ENCODE measurements around the gene CHRND.

The CHRND gene

GRCh38 chr2:232525791-232526371, at the start of gene CHRND:
Gene CHRND (plus strand): TSS chr2:232526160. CDS start chr2:232526216, 56 bp downstream.
- DNase-seq (ENCODE audit: low read depth): no peak

GRCh38 chr2:232476791-232477190, 49.2 kb upstream of the CHRND start:
- DNase-seq (ENCODE audit: low read depth): no peak

GRCh38 chr2:232477751-232478510, 48.0 kb upstream of the CHRND start:
- no peak for DNase-seq (ENCODE audit: low read depth)

DNA sequence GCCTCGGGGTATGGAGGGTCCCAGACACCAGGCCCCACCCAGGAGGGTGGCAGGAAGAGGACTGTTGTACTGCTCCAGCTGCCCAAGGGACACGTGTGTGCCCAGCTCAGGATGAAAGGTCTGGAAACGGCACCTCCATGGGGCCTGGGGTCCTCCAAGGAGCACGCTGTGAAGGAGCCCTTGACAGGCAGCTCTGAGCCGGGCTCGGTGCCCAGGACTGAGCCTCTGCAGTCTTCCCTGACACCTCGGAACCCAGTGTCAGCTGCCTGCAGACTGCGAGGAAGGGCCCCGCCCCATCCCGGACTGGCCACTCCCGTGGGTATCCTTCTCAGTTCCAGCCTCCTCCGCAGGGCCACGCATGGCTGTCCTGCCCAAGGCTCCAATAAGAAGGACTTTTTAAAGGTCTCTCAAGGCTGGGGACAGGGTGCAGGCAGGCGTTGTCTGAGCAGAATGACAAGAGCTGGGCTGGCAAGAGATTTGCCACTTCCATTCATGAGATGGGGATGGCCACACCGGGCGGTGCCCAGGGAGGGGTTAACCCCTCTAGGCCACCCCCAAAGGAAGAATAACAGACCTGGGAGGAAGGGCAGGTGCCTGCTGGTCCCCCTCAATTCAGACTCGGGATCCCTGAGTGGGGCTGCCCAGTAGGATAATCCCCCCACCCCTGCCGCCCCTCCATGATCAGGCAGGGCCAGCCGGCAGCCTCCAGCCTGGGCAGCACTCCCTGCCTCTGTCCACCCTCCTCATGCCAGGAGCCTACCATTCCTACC, 47.2 kb upstream of the CHRND start:
- no peak for DNase-seq (ENCODE audit: low read depth)

- no peak for DNase-seq (ENCODE audit: low read depth)
Measured at GRCh38 chr2:232479341-232480200, 46.4 kb upstream of the CHRND start.

DNA sequence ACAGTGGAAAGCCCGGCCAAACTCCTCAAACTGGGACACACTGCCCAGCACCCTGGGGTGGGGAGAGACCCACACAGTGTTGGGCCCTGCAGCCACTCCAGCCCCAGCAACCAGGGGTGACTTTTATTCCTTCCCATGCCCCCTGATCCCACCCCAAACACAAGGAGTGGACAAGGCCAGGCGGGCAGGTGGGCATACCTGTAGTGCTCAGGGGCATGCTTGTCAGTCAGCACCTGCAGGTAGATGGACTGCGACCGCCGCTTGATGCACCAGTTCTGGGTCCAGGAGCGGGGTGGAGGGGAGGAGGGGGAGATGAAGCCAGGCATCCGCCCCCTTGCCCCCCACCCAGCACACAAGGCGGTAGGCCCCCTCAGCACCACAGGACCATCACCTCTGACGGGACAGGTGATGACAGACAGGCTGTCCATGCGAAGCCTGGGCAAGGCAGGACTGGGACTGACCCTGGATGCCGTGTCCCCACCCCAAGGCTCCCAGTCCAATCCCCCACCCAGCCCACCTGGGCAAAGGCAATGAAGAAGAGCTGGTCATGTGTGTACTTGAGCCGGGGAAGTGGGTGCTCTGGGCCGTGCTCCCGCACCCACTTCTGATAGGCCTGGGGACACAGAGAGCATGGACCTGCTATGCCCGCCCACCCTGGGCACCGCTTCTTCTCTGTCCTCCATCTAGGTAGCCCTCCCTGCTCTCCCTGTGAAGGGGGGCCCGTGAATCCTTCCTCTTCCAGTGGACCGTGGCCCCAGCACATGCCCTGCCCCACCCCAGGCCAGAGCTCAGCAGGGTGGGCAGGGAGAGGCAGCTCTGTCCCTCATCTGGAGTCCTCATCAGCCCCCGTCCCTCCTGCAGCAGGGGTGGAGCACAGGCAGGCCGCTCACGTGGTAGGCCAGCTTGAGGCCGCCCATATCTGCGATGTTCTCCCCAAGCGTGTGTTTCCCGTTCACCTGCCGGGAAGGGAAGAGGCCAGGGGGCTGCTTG, 45.5 kb upstream of the CHRND start:
- DNase-seq (ENCODE audit: low read depth): no peak

- no peak for DNase-seq (ENCODE audit: low read depth)
Measured at GRCh38 chr2:232481322-232482140, 44.4 kb upstream of the CHRND start.

GRCh38 chr2:232482301-232483238, 43.4 kb upstream of the CHRND start:
- DNase-seq (ENCODE audit: low read depth): no peak

DNA sequence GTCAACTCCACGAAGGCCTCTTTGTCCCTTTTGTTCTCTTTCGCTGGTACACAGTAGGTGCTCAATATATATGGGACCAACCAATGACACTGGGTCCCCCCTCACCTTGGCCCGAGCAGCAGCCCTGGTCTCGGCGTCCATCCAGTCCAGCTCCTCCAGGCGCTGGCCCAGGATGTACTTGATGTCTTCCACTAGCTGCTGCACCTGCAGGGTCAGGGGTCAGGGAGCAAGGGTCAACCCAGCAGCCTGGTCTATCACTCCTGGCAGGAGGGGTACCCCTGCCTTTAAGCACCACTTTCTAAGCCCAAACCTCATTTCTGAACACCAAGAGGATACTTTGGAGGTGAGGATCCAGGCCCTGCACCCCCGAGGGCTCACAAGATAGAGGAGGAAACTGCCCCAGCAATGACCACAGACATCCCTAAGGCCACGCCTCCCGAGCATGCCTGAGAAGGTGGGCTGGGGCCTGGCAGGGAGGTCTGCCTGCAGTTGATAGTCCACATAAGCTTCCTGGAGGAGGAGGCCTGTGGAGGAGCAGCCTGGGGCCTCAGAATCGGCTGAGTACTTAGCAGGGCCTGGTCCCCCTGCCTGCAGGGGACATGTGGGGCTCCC, 42.5 kb upstream of the CHRND start:
- no peak for DNase-seq (ENCODE audit: low read depth)

- DNase-seq (ENCODE audit: low read depth): no peak
Measured at GRCh38 chr2:232483923-232484627, 41.9 kb upstream of the CHRND start.

- DNase-seq (ENCODE audit: low read depth): no peak
Measured at GRCh38 chr2:232484628-232485347, 41.2 kb upstream of the CHRND start.

GRCh38 chr2:232485348-232485756, 40.6 kb upstream of the CHRND start:
- no peak for DNase-seq (ENCODE audit: low read depth)

DNA sequence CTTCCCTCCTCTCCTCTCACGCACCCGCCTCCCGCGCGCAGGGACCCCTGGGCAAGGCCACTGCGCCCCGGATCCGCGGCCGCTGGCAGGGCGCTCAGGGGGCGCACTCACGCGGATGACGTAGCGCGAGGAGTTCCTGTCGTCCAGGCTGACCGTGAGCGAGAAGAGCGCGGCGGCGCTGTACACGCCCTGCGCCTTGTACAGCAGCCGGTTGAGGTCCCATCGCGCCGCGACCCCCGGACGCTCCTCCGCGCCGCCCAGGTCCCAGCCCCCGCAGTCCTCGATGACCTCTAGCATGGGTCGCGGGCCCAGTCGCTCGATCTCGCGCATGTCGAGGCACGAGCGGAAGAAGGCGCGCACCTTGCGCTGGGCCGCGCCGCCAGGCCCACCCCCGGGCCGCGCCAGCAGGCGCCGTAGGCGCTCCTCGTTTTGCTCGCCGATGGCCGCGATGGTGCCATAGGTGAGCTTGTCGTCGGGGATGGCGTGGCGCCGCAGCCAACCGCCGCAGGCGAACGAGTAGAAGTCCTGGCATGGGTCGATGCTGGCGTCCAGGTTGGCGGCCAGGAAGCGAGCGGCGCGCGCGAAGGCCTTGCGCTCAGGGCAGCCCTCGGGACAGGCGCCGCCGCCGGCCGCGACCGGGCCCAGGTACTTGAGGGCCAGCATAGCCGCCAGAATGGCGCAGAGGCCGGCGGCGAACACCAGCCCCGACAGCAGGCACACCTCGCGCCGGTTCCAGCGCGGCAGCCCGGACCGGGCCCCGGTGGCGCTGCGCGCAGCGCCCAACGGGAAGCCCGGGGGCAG, 40.0 kb upstream of the CHRND start:
- DNase-seq (ENCODE audit: low read depth): no peak

DNA sequence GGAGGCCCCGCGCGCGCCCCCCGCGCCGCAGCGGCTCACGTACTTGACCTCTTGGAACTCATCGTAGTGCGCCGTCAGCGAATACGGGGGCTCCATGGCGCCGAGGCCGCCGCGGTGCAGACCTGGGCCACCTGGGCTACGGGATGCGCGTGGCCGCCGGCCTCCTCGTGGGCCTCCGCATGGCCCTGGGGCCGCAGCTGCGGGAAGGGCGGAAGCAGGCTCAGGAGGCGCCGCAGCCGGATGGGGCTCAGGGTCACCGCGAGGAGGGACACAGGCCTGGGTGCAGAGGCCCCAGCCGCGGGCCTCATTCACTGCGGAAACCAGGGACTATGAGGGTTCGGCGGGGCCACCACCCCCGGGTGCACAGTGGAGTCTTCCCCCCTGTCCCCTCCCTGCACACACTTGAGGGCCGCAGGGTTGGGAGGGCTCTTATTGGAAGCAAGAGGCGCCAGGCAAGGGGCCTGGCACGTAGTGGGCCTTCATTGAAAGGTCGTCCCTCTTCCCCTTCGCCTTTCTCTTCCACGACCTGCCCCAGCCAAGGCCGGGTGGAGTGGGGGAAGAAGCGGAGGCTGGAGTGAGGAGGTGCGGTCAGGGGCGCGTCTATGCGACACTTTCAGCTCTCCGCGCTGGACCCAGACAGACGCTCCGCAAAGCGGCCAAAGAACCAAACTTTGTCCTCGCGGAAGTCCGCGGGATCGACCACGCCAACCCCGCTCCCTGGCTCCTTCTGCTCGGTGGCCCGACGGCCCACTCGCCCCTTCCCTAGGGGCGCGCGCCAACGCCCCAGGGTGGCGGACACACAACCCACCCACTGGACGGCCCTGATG, 39.2 kb upstream of the CHRND start:
- no peak for DNase-seq (ENCODE audit: low read depth)

GRCh38 chr2:232487385-232488096, 38.4 kb upstream of the CHRND start, which contains the start of gene ECEL1:
Gene ECEL1 (minus strand): TSS chr2:232487834. CDS start chr2:232486653, 1,181 bp downstream.
- no peak for DNase-seq (ENCODE audit: low read depth)
